Astrocyte of the spinal cord (primary cell): Measurements from ENCODE around the gene UMAD1.

ENCODE experiments used
- DNase-seq: peaks from one replicate; pipeline ENCODE4 v3.0.0; 2011; ENCODE audit warnings: low read depth, low spot score
- H3K4me3 ChIP-seq: 2 replicates; pipeline ENCODE4 v1.5.1; 2011; ENCODE audit warnings: low read depth, mild to moderate bottlenecking, low read length, moderate library complexity
- in situ Hi-C: cut with HindIII; loops from 2 replicates; pipeline ENCODE4 v1.10.0; 2017; ENCODE audit warnings: low sequenced_read_pairs
- TF ChIP-seq, protein P1 (sequence below): IDR thresholded peaks from 2 replicates; pipeline ENCODE4 v1.5.1; 2012; ENCODE audit warnings: low read depth, mild to moderate bottlenecking, low read length, inconsistent platforms

UMAD1 gene

DNA sequence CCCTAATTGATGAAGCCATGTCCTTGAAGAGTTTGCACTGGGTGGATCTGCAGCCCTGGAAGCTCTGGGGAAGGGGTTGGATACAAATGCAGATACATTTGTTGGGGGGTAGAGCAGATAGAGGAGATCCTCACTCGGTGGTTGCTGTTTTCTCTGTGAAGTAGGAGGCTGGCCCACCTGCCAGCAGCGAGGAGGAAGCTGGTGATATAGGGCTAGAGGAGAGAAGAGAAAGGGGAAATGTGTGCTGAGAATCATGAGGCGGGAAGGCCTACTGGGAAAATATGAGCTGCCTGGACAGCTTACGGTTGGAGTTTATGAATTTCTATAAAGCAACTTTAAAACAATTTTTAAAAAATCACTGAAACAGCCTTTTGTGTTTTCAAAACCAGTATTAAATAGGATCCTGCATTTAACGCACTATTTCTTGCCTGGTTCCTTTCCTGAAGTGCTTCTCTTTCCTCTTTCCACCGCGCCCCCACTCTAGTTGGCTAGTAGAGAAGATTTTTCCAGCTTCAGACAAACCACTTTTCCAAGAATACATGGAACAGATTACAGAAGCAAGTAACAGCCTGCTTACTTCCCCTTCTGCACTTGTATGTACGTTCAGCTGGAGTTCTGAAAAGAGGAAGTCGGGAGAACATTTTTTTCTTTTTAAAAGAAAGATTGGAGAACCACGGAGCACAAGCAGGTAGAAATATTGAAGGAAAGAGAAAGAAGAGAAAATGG is 227.5 kb downstream of the UMAD1 start:
- no peak overlapping the region for H3K4me3 ChIP-seq
- in situ Hi-C loops, result no loop called here
- DNase-seq, result no peak
- TF ChIP-seq, protein P1, sequence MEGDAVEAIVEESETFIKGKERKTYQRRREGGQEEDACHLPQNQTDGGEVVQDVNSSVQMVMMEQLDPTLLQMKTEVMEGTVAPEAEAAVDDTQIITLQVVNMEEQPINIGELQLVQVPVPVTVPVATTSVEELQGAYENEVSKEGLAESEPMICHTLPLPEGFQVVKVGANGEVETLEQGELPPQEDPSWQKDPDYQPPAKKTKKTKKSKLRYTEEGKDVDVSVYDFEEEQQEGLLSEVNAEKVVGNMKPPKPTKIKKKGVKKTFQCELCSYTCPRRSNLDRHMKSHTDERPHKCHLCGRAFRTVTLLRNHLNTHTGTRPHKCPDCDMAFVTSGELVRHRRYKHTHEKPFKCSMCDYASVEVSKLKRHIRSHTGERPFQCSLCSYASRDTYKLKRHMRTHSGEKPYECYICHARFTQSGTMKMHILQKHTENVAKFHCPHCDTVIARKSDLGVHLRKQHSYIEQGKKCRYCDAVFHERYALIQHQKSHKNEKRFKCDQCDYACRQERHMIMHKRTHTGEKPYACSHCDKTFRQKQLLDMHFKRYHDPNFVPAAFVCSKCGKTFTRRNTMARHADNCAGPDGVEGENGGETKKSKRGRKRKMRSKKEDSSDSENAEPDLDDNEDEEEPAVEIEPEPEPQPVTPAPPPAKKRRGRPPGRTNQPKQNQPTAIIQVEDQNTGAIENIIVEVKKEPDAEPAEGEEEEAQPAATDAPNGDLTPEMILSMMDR, result no peak

DNA sequence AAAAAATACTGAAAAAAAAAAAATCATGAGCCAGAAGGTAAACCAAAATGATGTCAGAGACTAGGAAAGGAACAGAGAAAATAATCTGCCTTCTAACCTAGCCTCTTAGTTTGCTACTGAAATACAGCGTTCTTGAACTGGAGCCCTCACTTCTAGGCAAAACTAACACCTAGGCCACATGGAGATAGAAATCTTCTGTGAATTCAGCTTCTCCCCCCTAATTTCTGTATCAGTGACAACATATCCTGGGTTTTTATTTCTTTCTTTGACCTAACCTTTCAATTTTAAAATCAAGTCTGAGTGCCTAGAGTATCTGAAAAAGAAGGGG is 228.0 kb downstream of the UMAD1 start:
- no peak for DNase-seq
- H3K4me3 ChIP-seq, result no peak overlapping the region
- TF ChIP-seq, protein P1, result no peak
- in situ Hi-C loops, result no loop called here

DNA sequence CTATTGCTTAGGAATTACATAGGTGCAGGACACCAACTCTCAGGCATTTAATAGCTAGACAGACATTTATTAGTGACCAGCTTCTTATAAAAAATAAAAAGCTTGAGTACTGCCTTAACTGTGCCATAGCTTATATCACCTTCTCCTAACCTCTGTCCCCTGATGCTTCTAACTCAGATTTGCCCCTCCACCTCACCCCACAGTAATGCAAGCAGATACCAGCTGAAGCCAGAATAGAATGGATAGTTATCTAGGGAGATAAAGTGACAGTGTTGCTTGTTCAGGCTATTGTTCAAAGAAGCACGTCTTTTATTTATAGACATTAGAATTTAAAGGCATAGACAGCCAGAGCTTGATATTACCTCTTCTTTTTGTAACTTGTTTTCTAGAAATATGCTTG is 228.5 kb downstream of the UMAD1 start:
- in situ Hi-C loops, result no loop called here
- TF ChIP-seq, protein P1, result no peak
- DNase-seq, result no peak
- no peak overlapping the region for H3K4me3 ChIP-seq

DNA sequence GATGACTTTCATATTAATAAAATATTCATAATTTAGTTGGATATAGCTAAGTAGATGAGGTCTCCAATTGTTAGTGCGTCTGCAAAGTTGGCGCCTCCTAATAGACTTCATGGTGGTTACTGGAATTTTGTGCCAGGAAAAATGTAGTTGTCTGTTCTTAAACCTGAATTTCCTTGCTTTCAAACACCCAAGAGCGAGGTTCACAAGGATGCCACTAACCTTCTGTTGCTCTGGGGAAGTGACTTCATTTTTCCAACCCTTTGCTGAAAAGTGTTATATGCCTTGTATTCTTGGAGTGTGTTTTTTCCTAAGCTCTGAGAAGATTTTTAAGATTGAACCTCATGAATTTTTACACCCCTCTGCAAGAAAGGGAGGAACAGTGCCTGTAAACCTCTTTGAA is 229.1 kb downstream of the UMAD1 start:
- H3K4me3 ChIP-seq, result no peak overlapping the region
- in situ Hi-C loops, result no loop called here
- TF ChIP-seq, protein P1, result no peak
- DNase-seq, result no peak

DNA sequence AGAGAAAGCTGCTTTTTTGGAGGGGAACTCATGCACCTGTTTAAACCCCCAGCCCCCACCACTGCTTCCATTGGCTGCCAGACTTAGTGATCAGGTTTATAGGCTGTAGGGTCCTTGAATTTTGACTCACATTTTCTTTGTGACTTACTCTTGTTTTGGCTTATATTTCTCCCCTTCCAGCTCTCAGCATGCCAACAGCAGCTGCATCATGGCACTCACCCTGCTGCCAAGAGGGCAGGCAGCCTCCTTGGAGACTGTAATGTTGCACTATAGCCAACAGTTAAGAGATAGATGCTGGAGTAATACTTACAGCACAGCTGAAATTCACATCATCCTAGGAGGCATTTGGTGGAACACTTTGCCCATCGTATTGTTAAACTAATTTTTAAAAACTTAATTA is 230.0 kb downstream of the UMAD1 start:
- DNase-seq, result no peak
- TF ChIP-seq, protein P1, result no peak
- H3K4me3 ChIP-seq, result no peak overlapping the region
- in situ Hi-C loops, result no loop called here

DNA sequence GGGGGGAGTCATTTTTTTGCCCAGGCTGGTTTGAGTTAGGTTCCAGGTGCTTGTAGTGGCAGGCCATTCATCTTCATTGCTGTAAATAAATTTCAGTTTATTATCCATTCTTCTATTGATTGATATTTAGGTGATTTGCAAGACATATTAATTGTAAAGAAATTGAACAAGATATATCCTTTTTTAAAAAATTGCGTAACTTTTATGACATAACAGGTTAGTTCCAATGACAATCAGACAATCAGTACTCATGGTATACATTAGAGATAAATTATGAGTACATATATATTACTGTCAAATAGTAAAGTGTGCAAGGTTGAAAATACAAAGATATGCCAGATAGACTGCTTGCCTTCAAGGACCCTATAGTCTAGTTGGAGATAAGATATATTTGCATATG is 235.9 kb downstream of the UMAD1 start:
- TF ChIP-seq, protein P1, result no peak
- in situ Hi-C loops, result no loop called here
- DNase-seq, result no peak

More for the DNA sequence above, 235.9 kb downstream of the UMAD1 start:
- no peak overlapping the region for H3K4me3 ChIP-seq
